Upper lobe of right lung (tissue), 1 donor: ENCODE data around the gene FZD7. TPM values are rescaled to one million over a fixed set of nuclear protein-coding genes. Genes with fewer than 3 reads are reported as not detected.

Experiments used
- ATAC-seq: fragments of 200-7000 bp; cut with Tn5 transposase; one replicate; pipeline ENCODE4 v1.9.1; 2020; ENCODE audit warnings: mild to moderate bottlenecking, moderate library complexity
- DNase-seq: peaks from one replicate; pipeline ENCODE4 v3.0.0-alpha.2; 2020
- H3K27ac ChIP-seq: fragments of 200-600 bp; one replicate; pipeline ENCODE4 v1.8.0; 2022
- H3K27me3 ChIP-seq: fragments of 200-600 bp; one replicate; pipeline ENCODE4 v1.8.0; 2022; ENCODE audit warnings: mild to moderate bottlenecking
- H3K36me3 ChIP-seq: fragments of 200-600 bp; one replicate; pipeline ENCODE4 v1.8.0; 2022
- H3K4me1 ChIP-seq: fragments of 200-600 bp; one replicate; pipeline ENCODE4 v1.8.0; 2022
- H3K4me3 ChIP-seq: fragments of 200-600 bp; one replicate; pipeline ENCODE4 v1.8.0; 2022; ENCODE audit warnings: mild to moderate bottlenecking
- H3K9me3 ChIP-seq: fragments of 200-600 bp; one replicate; pipeline ENCODE4 v1.8.0; 2022
- intact Hi-C: fragments of 100-400 bp; cut with DNase I; formaldehyde crosslinking; loops from one replicate; pipeline ENCODE4 v1.11.0; 2022
- total RNA-seq: library from RNA; stranded (reverse); fragmentation: NEBNext Ultra II Directional; extraction: Animal tissue kit (Norgen Biotek cat#: 25700); gene quantifications from one replicate; pipeline ENCODE4 v1.2.1, GENCODE V29; 2021
- TF ChIP-seq, protein P1 (sequence below): fragments of 200-600 bp; IDR thresholded peaks from one replicate; pipeline ENCODE4 v1.8.0; 2022; ENCODE audit warnings: antibody characterized with exemption
- donor health status: DM: no; HTN: yes; CAD: no; lungs with severe emphysema.

The FZD7 gene
- total RNA-seq, 1 donor from 2014 or later: 13.6 TPM

DNA sequence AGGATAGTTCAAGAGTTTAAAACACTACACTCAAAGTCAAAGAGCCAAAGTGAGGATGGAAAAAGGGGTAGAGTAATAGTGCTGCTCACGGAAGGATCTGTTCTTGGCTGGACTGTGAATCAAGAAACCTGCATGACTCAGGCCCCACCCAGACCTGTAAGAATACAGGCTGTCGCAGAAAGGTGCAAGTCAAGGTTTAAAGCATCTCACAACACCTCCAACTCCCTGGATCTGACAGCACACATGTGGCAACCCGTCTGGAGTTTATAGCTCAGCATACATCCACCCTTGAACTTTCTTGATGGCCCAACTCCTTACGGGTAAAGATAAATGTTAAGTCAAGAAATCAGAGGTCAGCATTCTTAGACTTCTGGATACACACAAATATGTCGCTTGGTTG, 45.7 kb downstream of the FZD7 start:
- no peak for DNase-seq
- ATAC-seq: no peak
- intact Hi-C loops: no loop called here
- no peaks in the 10 kb centered on the region for H3K27me3 ChIP-seq
- no peaks in the 10 kb centered on the region for H3K36me3 ChIP-seq
- peaks cover 2% of the 10 kb centered on the region for H3K4me1 ChIP-seq
- no peak overlapping the region for H3K4me3 ChIP-seq
- H3K27ac ChIP-seq: no peak overlapping the region
- TF ChIP-seq, protein P1, sequence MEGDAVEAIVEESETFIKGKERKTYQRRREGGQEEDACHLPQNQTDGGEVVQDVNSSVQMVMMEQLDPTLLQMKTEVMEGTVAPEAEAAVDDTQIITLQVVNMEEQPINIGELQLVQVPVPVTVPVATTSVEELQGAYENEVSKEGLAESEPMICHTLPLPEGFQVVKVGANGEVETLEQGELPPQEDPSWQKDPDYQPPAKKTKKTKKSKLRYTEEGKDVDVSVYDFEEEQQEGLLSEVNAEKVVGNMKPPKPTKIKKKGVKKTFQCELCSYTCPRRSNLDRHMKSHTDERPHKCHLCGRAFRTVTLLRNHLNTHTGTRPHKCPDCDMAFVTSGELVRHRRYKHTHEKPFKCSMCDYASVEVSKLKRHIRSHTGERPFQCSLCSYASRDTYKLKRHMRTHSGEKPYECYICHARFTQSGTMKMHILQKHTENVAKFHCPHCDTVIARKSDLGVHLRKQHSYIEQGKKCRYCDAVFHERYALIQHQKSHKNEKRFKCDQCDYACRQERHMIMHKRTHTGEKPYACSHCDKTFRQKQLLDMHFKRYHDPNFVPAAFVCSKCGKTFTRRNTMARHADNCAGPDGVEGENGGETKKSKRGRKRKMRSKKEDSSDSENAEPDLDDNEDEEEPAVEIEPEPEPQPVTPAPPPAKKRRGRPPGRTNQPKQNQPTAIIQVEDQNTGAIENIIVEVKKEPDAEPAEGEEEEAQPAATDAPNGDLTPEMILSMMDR: no peak
- no peaks in the 10 kb centered on the region for H3K9me3 ChIP-seq

DNA sequence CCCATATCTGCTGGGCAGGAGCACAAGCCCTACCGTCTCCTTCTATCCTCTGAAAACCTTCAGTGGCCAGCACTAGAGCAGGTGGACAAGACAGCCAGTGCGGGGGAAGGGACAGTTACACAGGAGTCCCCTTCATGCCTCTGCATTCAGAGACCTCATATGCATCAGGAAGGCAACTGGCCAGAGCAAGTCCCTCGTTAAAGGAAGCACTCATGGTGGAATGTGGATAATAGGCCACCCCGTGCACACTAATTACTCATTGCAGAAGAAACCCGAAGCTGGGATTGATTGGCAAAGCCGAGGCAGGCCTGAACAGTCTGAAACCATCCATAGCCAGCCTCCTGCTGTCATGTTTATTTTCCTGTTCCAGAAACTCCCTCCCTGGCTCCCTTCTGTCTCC, 50.6 kb downstream of the FZD7 start:
- no peak overlapping the region for H3K4me3 ChIP-seq
- no peaks in the 10 kb centered on the region for H3K36me3 ChIP-seq
- H3K4me1 ChIP-seq: peaks cover 6% of the 10 kb centered on the region
- H3K27me3 ChIP-seq: no peaks in the 10 kb centered on the region
- H3K9me3 ChIP-seq: no peaks in the 10 kb centered on the region
- TF ChIP-seq, protein P1: no peak
- intact Hi-C loops: no loop called here
- DNase-seq (no peak), ATAC-seq (no peak)
- H3K27ac ChIP-seq: no peak overlapping the region

Other genes starting within 250 kb of the FZD7 start
- 6.0 TPM for gene CDK15, start 227.3 kb upstream of the FZD7 start, total RNA-seq
- not detected for gene KIAA2012, start 39.4 kb downstream of the FZD7 start, total RNA-seq
- gene SUMO1, start 204.7 kb downstream of the FZD7 start, total RNA-seq: 75.6 TPM
- 44.4 TPM for gene NOP58, start 231.9 kb downstream of the FZD7 start, total RNA-seq